ENCODE measurements around the gene SP140.
"Not testable (repeated sequence)": the region's sequence is repeated elsewhere in the genome, so short reads cannot be mapped to it uniquely, and the experiment has no call there.

The SP140 gene
- long read RNA-seq, donor 1, result 0 reads
- long read RNA-seq, donor 2, result 0 reads
- long read RNA-seq, donor 3, result 0 reads
- long read RNA-seq, donor 4, result 0 reads
- long read RNA-seq, donor 5, result 0 reads
- long read RNA-seq, donor 6, result 0 reads
- long read RNA-seq, donor 7, partial matches to known transcripts, result 15 of 23 reads
- long read RNA-seq, donor 7, other reads (novel, unspliced or antisense), result 8 of 23 reads
- long read RNA-seq, donor 8, result 0 reads

- DNase-seq, result no peak
Measured at GRCh38 chr2:230225486-230225885, at the start of gene SP140. Gene SP140, plus strand, starts transcription at chr2:230225736. Its CDS starts 109 bp downstream, at chr2:230225845.

GRCh38 chr2:230176996-230177395 lies 48.5 kb upstream of the SP140 start:
- DNase-seq, result no peak

- no peak for DNase-seq
Measured at GRCh38 chr2:230178546-230179485, 46.7 kb upstream of the SP140 start.

- DNase-seq, result no peak
Measured at GRCh38 chr2:230179907-230180306, 45.6 kb upstream of the SP140 start.

- no peak for DNase-seq
Measured at GRCh38 chr2:230181195-230181594, 44.3 kb upstream of the SP140 start.

GRCh38 chr2:230184727-230185578 lies 40.6 kb upstream of the SP140 start:
- DNase-seq, result no peak

GRCh38 chr2:230202430-230203109 lies 23.0 kb upstream of the SP140 start:
- no peak for DNase-seq

GRCh38 chr2:230203110-230203676 lies 22.3 kb upstream of the SP140 start:
- no peak for DNase-seq

- no peak for DNase-seq
Measured at GRCh38 chr2:230205034-230205433, 20.5 kb upstream of the SP140 start.

- DNase-seq, result no peak
Measured at GRCh38 chr2:230205721-230206120, 19.8 kb upstream of the SP140 start.

GRCh38 chr2:230208576-230208975 lies 17.0 kb upstream of the SP140 start:
- DNase-seq, result no peak

- DNase-seq, result no peak
Measured at GRCh38 chr2:230209422-230210051, 16.0 kb upstream of the SP140 start.

GRCh38 chr2:230216489-230216888 lies 9.0 kb upstream of the SP140 start:
- no peak for DNase-seq

- no peak for DNase-seq
Measured at GRCh38 chr2:230217424-230217823, 8.1 kb upstream of the SP140 start.

GRCh38 chr2:230218421-230218820 lies 7.1 kb upstream of the SP140 start:
- no peak for DNase-seq

- DNase-seq, result peak; percentile 77
Measured at GRCh38 chr2:230219419-230220331, 5.9 kb upstream of the SP140 start, which contains the start of gene SP110. Gene SP110, minus strand, starts transcription at chr2:230219984. Its CDS starts 3,057 bp downstream, at chr2:230216927.

GRCh38 chr2:230220347-230220969 lies 5.1 kb upstream of the SP140 start:
- no peak for DNase-seq

GRCh38 chr2:230221493-230221892 lies 4.0 kb upstream of the SP140 start:
- no peak for DNase-seq

GRCh38 chr2:230222829-230223228 lies 2.7 kb upstream of the SP140 start:
- not testable (repeated sequence) for DNase-seq
